HEK293T (cell line): Measurements from ENCODE around the gene PACS2.

Experiments used
- ARNT ChIP-seq: fragments of 450-650 bp; IDR thresholded peaks from 2 replicates; pipeline ENCODE4 v1.6.1; 2017; ENCODE audit warnings: mild to moderate bottlenecking
- BHLHE40 ChIP-seq: fragments of 450-650 bp; IDR thresholded peaks from 2 replicates; pipeline ENCODE4 v1.6.1; 2016; ENCODE audit warnings: mild to moderate bottlenecking, moderate library complexity, borderline replicate concordance
- FOXA1 ChIP-seq: fragments of 450-650 bp; IDR thresholded peaks from 2 replicates; pipeline ENCODE4 v1.6.1; 2016; ENCODE audit warnings: mild to moderate bottlenecking
- SUZ12 ChIP-seq: fragments of 450-650 bp; IDR thresholded peaks from 2 replicates; pipeline ENCODE4 v1.6.1; 2016; ENCODE audit warnings: mild to moderate bottlenecking

- no peak for TF ChIP-seq ARNT
- no peak for TF ChIP-seq BHLHE40
- no peak for TF ChIP-seq SUZ12
- no peak for TF ChIP-seq FOXA1
Observed at GRCh38 chr14:105369653-105370040, 55.1 kb downstream of the PACS2 start.
